T-helper 2 cell treated with Interferon-gamma antibody and Interleukin-4, amounts not matched to agents 5 μg/mL and 100 μg/mL, for 36 hours (primary cell): ENCODE measurements around the gene ARHGEF10L.
"Not testable (repeated sequence)": the region's sequence is repeated elsewhere in the genome, so short reads cannot be mapped to it uniquely, and the experiment has no call there.

Experiments used
- DNase-seq: peaks from one replicate; pipeline ENCODE4 v3.0.0; 2021; ENCODE audit warnings: low spot score
- H3K27ac Mint-ChIP-seq: one replicate; pipeline ENCODE4 v1.8.0; 2021; ENCODE audit warnings: mild to moderate bottlenecking, mixed read lengths
- H3K27me3 Mint-ChIP-seq: one replicate; pipeline ENCODE4 v1.8.0; 2021; ENCODE audit warnings: low read depth, mixed read lengths
- H3K36me3 Mint-ChIP-seq: one replicate; pipeline ENCODE4 v1.8.0; 2021; ENCODE audit warnings: low read depth, mixed read lengths
- H3K4me1 Mint-ChIP-seq: one replicate; pipeline ENCODE4 v1.8.0; 2021; ENCODE audit warnings: low read depth, mixed read lengths
- H3K4me3 Mint-ChIP-seq: one replicate; pipeline ENCODE4 v1.8.0; 2022; ENCODE audit warnings: mild to moderate bottlenecking, moderate library complexity, mixed read lengths
- H3K9me3 Mint-ChIP-seq: one replicate; pipeline ENCODE4 v1.8.0; 2021; ENCODE audit warnings: mixed read lengths

ARHGEF10L gene

GRCh38 chr1:17741052-17741451, 201.6 kb downstream of the ARHGEF10L start:
- DNase-seq, result no peak
- H3K9me3 Mint-ChIP-seq, result no peaks in the 10 kb centered on the region
- no peak overlapping the region for H3K4me3 Mint-ChIP-seq
- peaks cover 3% of the 10 kb centered on the region for H3K27me3 Mint-ChIP-seq
- no peak overlapping the region for H3K27ac Mint-ChIP-seq
- H3K4me1 Mint-ChIP-seq, result no peaks in the 10 kb centered on the region
- H3K36me3 Mint-ChIP-seq, result no peaks in the 10 kb centered on the region

- H3K36me3 Mint-ChIP-seq, result no peaks in the 10 kb centered on the region
- H3K27ac Mint-ChIP-seq, result no peak overlapping the region
- no peak for DNase-seq
- H3K4me3 Mint-ChIP-seq, result no peak overlapping the region
- no peaks in the 10 kb centered on the region for H3K9me3 Mint-ChIP-seq
- H3K4me1 Mint-ChIP-seq, result no peaks in the 10 kb centered on the region
- peaks cover 3% of the 10 kb centered on the region for H3K27me3 Mint-ChIP-seq
Observed at GRCh38 chr1:17742583-17742982, 203.1 kb downstream of the ARHGEF10L start.

DNA sequence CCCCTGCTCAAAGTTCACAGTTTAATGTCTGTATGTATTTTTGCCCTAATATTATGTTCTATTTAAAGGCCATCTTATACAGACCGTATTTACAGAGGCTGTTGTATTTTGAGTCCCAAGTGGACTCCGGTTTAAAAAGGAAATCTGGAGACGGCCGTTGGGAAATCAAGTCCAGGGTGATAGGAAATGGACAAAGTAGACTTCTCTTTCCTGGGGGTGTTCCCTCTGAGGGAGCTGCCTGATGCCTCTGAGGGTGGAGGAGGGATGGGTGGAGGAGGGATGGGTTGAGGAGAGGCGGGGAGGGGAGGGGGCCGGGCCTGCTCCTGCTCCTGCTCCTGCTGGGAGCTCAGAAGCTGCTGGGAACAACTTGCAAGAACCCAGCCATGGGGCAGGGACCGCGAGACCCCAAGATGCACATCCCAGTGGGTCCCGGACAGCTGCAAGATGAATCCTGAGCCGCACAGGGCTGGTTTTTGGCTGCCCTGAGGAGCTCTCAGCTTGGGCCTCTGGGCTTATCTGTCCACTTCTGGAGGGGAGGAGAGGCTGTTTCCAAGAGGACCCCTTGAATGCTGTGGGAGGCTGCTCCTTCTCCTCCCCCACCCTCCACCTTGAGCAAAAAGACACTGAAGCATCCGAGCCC, 203.6 kb downstream of the ARHGEF10L start:
- Mint-ChIP-seq H3K27ac (no peak overlapping the region), H3K9me3 (no peaks in the 10 kb centered on the region), H3K36me3 (no peaks in the 10 kb centered on the region), H3K4me3 (no peak overlapping the region), H3K4me1 (no peaks in the 10 kb centered on the region), H3K27me3 (peaks cover 3% of the 10 kb centered on the region)
- no peak for DNase-seq

GRCh38 chr1:17743925-17744324, 204.4 kb downstream of the ARHGEF10L start:
- Mint-ChIP-seq H3K27ac (no peak overlapping the region), H3K9me3 (no peaks in the 10 kb centered on the region), H3K27me3 (peaks cover 3% of the 10 kb centered on the region), H3K36me3 (no peaks in the 10 kb centered on the region), H3K4me3 (no peak overlapping the region), H3K4me1 (no peaks in the 10 kb centered on the region)
- DNase-seq, result no peak

GRCh38 chr1:17744666-17745478, 205.4 kb downstream of the ARHGEF10L start:
- no peaks in the 10 kb centered on the region for H3K36me3 Mint-ChIP-seq
- H3K27me3 Mint-ChIP-seq, result peaks cover 3% of the 10 kb centered on the region
- no peaks in the 10 kb centered on the region for H3K9me3 Mint-ChIP-seq
- H3K4me3 Mint-ChIP-seq, result no peak overlapping the region
- no peak overlapping the region for H3K27ac Mint-ChIP-seq
- no peak for DNase-seq
- no peaks in the 10 kb centered on the region for H3K4me1 Mint-ChIP-seq

DNA sequence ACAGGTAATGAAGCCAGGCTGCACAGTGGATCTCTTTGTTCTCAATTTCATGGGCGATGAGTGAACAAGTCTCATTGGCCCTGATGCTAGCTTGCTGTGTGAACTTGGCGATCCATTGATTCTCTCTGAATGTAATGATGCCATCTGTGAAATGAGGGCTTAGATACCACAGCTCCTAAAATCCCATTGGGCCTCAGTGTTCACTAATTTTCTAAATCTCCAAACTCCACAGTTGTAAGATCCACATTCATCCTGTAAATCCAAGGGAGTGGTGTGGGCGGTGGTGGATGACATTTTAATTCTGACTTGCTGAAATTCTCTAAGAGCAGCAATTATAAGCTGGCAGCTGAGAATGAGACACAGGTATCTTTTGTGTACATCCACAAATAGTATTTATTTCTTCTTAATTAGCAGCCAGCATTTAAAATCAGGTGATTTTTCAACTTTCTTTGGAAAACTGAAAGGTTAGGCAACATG, 206.0 kb downstream of the ARHGEF10L start:
- no peak overlapping the region for H3K27ac Mint-ChIP-seq
- no peaks in the 10 kb centered on the region for H3K36me3 Mint-ChIP-seq
- no peak overlapping the region for H3K4me3 Mint-ChIP-seq
- H3K9me3 Mint-ChIP-seq, result no peaks in the 10 kb centered on the region
- H3K4me1 Mint-ChIP-seq, result no peaks in the 10 kb centered on the region
- H3K27me3 Mint-ChIP-seq, result peaks cover 3% of the 10 kb centered on the region
- no peak for DNase-seq

GRCh38 chr1:17746281-17746680, 206.8 kb downstream of the ARHGEF10L start:
- H3K27me3 Mint-ChIP-seq, H3K27ac Mint-ChIP-seq, H3K9me3 Mint-ChIP-seq, H3K4me1 Mint-ChIP-seq, H3K36me3 Mint-ChIP-seq, H3K4me3 Mint-ChIP-seq, DNase-seq: not testable (repeated sequence)

- H3K9me3 Mint-ChIP-seq, result no peaks in the 10 kb centered on the region
- peaks cover 3% of the 10 kb centered on the region for H3K27me3 Mint-ChIP-seq
- H3K27ac Mint-ChIP-seq, result no peak overlapping the region
- H3K4me3 Mint-ChIP-seq, result no peak overlapping the region
- no peak for DNase-seq
- no peaks in the 10 kb centered on the region for H3K36me3 Mint-ChIP-seq
- no peaks in the 10 kb centered on the region for H3K4me1 Mint-ChIP-seq
Observed at GRCh38 chr1:17746920-17747319, 207.4 kb downstream of the ARHGEF10L start.
